ENCODE results near the gene ASXL3. TPM values are rescaled to one million over a fixed set of nuclear protein-coding genes. Genes with fewer than 3 reads are reported as not detected.

The ASXL3 gene
- total RNA-seq, 2 donors from 2014 or later, result 0.71 to 1.1 TPM

DNA sequence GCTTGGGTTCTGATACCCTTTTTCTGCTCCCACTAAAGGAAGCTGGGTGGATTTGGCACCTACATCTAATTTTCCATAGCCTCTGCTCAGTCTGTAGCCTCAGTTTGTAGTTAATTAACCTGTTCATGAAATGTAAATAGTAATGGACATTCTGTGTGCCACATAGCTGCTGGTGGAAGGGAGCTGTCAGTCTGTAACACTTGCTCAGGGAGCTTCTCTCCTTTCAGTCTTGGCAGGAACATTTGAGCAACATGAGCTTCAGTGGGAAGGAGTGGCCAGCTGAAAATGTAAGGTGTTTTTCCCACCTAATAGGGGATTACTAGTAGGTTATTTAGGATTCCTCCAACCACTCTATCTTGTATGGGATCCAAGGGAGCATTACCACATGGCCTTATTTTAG lies 203.4 kb downstream of the ASXL3 start:
- H3K27me3 ChIP-seq (ENCODE audit: control insufficient read depth, insufficient read depth, low read length, poor library complexity, severe bottlenecking), result no peaks in the 10 kb centered on the region
- H3K27me3 Mint-ChIP-seq (ENCODE audit: insufficient read depth), result no peaks in the 10 kb centered on the region
- no peak overlapping the region for H3K27ac Mint-ChIP-seq

More for the DNA sequence above, 203.4 kb downstream of the ASXL3 start:
- Mint-ChIP-seq H3K9me3 (peaks cover 6% of the 10 kb centered on the region), H3K36me3 (ENCODE audit: low read depth) (no peaks in the 10 kb centered on the region), H3K4me3 (no peak overlapping the region), H3K4me1 (no peaks in the 10 kb centered on the region)
- no peak for DNase-seq
- no peaks in the 10 kb centered on the region for H3K36me3 ChIP-seq (ENCODE audit: control insufficient read depth, insufficient read depth, low read length)
- H3K4me3 ChIP-seq (ENCODE audit: low read length), result no peak overlapping the region
- no peaks in the 10 kb centered on the region for H3K4me1 ChIP-seq (ENCODE audit: control insufficient read depth, insufficient read depth, low read length)
- TF ChIP-seq, protein P1, sequence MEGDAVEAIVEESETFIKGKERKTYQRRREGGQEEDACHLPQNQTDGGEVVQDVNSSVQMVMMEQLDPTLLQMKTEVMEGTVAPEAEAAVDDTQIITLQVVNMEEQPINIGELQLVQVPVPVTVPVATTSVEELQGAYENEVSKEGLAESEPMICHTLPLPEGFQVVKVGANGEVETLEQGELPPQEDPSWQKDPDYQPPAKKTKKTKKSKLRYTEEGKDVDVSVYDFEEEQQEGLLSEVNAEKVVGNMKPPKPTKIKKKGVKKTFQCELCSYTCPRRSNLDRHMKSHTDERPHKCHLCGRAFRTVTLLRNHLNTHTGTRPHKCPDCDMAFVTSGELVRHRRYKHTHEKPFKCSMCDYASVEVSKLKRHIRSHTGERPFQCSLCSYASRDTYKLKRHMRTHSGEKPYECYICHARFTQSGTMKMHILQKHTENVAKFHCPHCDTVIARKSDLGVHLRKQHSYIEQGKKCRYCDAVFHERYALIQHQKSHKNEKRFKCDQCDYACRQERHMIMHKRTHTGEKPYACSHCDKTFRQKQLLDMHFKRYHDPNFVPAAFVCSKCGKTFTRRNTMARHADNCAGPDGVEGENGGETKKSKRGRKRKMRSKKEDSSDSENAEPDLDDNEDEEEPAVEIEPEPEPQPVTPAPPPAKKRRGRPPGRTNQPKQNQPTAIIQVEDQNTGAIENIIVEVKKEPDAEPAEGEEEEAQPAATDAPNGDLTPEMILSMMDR (conservative IDR thresholded peaks at IDR 0.05), result no peak
- no peaks in the 10 kb centered on the region for H3K9me3 ChIP-seq (ENCODE audit: control insufficient read depth, low read length)
- H3K9ac ChIP-seq (ENCODE audit: extremely low read depth, low read length, poor library complexity, severe bottlenecking), result no peak overlapping the region
- H3K27ac ChIP-seq (ENCODE audit: low read depth, low read length), result no peak overlapping the region

Other genes starting within 250 kb of the ASXL3 start
- under 1 TPM; 0.22 to 0.29 TPM for gene CCDC178, start 137.5 kb upstream of the ASXL3 start, total RNA-seq